ENCODE data around the gene FRS3.

DNA sequence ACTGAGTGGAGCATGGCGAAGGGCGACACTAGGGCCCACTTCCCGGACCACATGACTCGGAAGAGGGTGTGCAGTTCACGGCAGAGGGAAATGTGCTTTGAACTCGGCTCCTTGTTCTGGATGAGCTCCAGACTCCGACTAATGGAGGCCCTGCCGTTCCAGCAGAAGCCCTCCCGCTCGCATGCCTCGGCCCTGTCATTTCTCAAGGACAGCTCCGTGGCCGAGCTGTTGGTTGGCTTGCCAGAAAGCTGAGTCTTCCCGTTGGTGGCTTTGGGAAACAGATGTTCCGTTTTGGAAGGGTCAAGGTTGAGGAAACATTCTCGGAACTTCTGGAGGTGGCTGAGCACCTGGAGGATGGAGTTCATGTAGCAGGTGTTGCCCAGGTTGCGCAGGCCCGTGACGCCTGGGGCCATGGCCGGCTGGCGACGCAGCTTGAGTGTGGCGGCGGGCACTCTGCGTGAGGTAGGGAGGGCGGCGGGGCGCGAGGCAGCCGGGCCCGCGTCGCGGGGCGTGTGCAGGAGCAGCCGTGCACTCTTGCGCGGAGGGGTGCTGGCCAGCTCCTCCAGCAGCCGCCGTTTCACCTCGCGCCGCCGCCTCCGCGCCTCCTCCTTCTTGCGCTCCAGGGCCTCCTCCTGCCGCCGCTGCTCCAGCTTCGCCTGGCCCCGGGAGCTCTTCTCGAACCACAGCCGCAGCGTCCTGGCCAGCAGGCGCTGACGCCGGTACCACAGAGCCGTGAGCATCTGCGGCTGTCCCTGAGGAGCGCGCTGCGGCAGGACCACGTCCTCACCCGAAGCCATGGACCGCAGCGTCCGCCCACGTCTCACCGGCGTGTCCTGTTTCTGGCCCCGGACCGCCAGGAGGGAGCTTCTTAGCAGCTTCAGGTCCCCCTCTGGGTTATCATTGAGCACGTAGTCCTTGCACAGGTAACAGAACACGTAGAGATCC is 26.4 kb upstream of the FRS3 start:
- no peak for TF ChIP-seq POLR2A (IDR thresholded peaks at IDR 0.05)
- TF ChIP-seq POLR2AphosphoS5 (IDR thresholded peaks at IDR 0.05), result no peak
- TF ChIP-seq, protein P1, sequence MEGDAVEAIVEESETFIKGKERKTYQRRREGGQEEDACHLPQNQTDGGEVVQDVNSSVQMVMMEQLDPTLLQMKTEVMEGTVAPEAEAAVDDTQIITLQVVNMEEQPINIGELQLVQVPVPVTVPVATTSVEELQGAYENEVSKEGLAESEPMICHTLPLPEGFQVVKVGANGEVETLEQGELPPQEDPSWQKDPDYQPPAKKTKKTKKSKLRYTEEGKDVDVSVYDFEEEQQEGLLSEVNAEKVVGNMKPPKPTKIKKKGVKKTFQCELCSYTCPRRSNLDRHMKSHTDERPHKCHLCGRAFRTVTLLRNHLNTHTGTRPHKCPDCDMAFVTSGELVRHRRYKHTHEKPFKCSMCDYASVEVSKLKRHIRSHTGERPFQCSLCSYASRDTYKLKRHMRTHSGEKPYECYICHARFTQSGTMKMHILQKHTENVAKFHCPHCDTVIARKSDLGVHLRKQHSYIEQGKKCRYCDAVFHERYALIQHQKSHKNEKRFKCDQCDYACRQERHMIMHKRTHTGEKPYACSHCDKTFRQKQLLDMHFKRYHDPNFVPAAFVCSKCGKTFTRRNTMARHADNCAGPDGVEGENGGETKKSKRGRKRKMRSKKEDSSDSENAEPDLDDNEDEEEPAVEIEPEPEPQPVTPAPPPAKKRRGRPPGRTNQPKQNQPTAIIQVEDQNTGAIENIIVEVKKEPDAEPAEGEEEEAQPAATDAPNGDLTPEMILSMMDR (IDR thresholded peaks at IDR 0.05), result no peak
- TF ChIP-seq EP300 (IDR thresholded peaks at IDR 0.05), result no peak
